Colonic mucosa (tissue), 4 donors: Measurements from ENCODE around the gene IFT57. TPM values are rescaled to one million over a fixed set of nuclear protein-coding genes. Genes with fewer than 3 reads are reported as not detected.
A peak's percentile ranks its signal among the peaks of the same experiment; 100 is the strongest.

Experiments used
- DNase-seq: peaks from one replicate; pipeline ENCODE4 v3.0.0-alpha.2; 2020
- H3K27ac ChIP-seq: fragments of 200-600 bp; one replicate; pipeline ENCODE4 v1.8.0; 2021
- H3K27me3 ChIP-seq: fragments of 200-600 bp; one replicate; pipeline ENCODE4 v1.8.0; 2021
- H3K36me3 ChIP-seq: fragments of 200-600 bp; one replicate; pipeline ENCODE4 v1.8.0; 2021
- H3K4me1 ChIP-seq: fragments of 200-600 bp; one replicate; pipeline ENCODE4 v1.8.0; 2021; ENCODE audit warnings: mild to moderate bottlenecking
- H3K4me3 ChIP-seq: fragments of 200-600 bp; one replicate; pipeline ENCODE4 v1.8.0; 2021
- H3K9ac ChIP-seq, 2 donors: one replicate each; pipeline ENCODE4 v1.7.0; 2013; ENCODE audit warnings: control low read depth in 2 of 2, low read depth in 2 of 2, low read length in 2 of 2
- H3K9me3 ChIP-seq: fragments of 200-600 bp; one replicate; pipeline ENCODE4 v1.8.0; 2021
- CTCF ChIP-seq: fragments of 200-600 bp; IDR thresholded peaks from one replicate; pipeline ENCODE4 v1.8.0; 2022; ENCODE audit warnings: antibody characterized with exemption, mild to moderate bottlenecking
- intact Hi-C: fragments of 100-400 bp; cut with DNase I; formaldehyde crosslinking; loops from one replicate; pipeline ENCODE4 v1.14.1; 2022
- total RNA-seq, 2 donors: library from RNA; stranded (reverse); fragmentation: NEBNext Ultra II Directional in 1 of 2; extraction: Animal tissue kit (Norgen Biotek cat#: 25700) in 1 of 2; gene quantifications; one replicate each; pipeline ENCODE4 v1.2.1, GENCODE V29; 2021
- donor health status: healthy.
- donor health status: DM: no; HTN: no; CAD: no.
- donor health status: DM: no; HTN: no; CAD: no.

The IFT57 gene
- total RNA-seq, 2 donors from 2014 or later = 42.2 to 67.5 TPM

GRCh38 chr3:108126348-108126747 is 95.9 kb downstream of the IFT57 start:
- peaks cover 3% of the 10 kb centered on the region for H3K4me1 ChIP-seq
- H3K4me3 ChIP-seq = no peak overlapping the region
- no peaks in the 10 kb centered on the region for H3K9me3 ChIP-seq
- H3K27me3 ChIP-seq = no peaks in the 10 kb centered on the region
- H3K9ac ChIP-seq = no peak overlapping the region
- no peak overlapping the region for H3K27ac ChIP-seq
- no peak for DNase-seq
- TF ChIP-seq CTCF = no peak
- H3K36me3 ChIP-seq = no peaks in the 10 kb centered on the region
- intact Hi-C loops = no loop called here

DNA sequence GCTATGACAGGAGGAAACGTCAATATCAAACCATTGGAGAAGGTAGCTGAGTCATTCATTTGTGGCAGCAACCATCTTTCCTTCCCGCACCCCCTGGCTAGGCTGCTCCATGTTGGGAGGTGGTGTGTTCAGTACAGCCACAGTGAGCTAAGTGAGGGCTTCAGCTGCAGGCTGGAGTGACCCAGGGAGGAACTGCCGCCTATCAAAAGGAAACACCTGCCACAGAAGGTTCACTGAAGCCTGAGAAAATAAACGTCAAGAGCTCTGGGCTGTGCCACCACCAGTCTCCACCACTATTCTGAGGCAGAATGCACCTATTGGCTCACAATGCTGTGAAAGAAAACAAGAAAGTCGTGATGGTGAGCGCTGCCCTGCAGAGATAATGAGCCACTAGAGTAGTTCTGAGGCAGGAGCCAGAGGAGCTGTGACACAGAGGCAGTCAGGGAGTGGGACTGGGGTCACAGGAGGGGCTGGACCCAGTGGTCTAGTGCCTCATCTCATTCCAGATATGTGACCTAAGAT is 96.6 kb downstream of the IFT57 start:
- TF ChIP-seq CTCF = no peak
- intact Hi-C loops = no loop called here
- Histone ChIP-seq H3K27me3 (no peaks in the 10 kb centered on the region), H3K9me3 (no peaks in the 10 kb centered on the region), H3K27ac (peak overlapping the region; percentile 24), H3K36me3 (no peaks in the 10 kb centered on the region), H3K4me1 (no peaks in the 10 kb centered on the region), H3K4me3 (no peak overlapping the region), H3K9ac (no peak overlapping the region)
- DNase-seq = no peak

DNA sequence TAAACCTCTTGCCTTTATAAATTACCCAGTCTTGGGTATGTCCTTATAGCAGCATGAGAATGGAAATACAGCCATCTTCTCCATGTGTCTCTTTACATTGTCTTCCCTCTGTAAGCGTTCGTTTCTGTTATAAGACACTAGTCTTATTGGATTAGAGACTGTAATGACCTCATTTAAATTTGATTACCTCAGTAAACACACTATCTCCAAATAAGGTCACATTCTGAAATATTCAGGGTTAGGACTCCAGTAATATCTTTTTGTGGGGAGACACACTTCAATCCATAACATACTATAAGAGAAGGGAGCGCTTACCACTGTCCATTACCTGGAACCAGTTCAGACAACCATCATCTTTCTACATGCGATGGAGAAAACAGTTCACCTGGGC is 97.1 kb downstream of the IFT57 start:
- no peak overlapping the region for H3K4me3 ChIP-seq
- H3K9me3 ChIP-seq = no peaks in the 10 kb centered on the region
- no peaks in the 10 kb centered on the region for H3K36me3 ChIP-seq
- no peaks in the 10 kb centered on the region for H3K27me3 ChIP-seq
- H3K27ac ChIP-seq = peak overlapping the region; percentile 24
- no peak overlapping the region for H3K9ac ChIP-seq
- DNase-seq = no peak
- H3K4me1 ChIP-seq = no peaks in the 10 kb centered on the region
- no peak for TF ChIP-seq CTCF
- intact Hi-C loops = no loop called here

DNA sequence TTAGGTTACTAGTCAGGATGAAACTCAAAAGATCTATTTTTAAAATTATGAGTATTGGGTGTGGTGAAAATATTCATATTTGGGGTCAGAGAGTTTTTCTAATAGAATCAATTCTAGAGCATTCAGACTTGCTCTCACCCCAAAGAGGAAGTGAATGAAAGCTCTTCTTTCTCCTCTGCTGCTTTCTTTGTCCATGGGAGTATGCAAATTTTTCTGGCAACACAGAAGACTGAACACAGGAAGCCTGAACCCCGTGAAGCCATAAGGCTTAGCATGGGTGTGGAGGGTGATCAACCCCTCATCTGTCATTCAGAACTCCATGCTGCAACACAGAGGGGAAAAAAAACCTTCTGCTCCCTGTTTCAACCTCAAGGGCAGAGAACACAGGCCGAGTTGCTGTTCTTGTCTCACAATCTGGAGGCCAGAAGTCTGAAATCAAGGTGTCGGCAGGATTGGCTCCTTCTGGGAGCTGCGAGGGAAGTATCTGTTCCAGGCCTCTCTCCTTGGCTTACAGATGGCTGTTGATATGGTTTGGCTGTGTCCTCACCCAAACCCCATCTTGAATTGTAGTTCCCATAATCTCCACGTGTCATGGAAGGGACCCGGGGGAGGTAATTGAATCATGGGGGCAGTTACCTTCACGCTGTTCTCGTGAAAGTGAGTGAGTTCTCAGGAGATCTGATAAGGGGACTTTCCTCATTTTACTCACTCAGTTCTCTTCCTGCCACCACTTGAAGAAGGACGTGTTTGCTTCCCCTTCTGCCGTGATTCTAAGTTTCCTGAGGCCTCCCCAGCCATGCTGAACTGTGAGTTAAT is 97.7 kb downstream of the IFT57 start:
- H3K9ac ChIP-seq = no peak overlapping the region
- no peaks in the 10 kb centered on the region for H3K9me3 ChIP-seq
- peak overlapping the region; percentile 24 for H3K27ac ChIP-seq
- DNase-seq = no peak
- no peaks in the 10 kb centered on the region for H3K4me1 ChIP-seq
- intact Hi-C loops = no loop called here
- H3K36me3 ChIP-seq = no peaks in the 10 kb centered on the region
- no peaks in the 10 kb centered on the region for H3K27me3 ChIP-seq
- TF ChIP-seq CTCF = no peak
- no peak overlapping the region for H3K4me3 ChIP-seq

DNA sequence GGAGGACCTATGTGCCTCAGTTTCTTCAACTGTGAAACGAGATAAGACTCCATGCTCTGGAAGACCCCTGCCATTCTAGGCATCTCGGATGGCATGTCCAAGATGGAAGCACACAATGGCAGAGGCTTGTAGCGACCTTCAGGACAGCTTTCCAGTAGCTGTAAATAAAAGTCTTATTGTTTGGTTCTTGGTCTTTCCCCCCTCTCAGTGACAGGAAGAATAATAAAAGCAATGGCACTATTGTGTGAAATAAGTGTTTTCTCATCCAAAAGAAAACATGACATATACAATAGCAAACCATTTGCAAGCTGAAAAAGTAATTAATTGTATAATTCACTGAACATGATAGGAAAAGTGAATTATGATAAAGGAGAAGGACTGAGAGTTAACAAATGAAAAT is 98.9 kb downstream of the IFT57 start:
- no peaks in the 10 kb centered on the region for H3K27me3 ChIP-seq
- no peaks in the 10 kb centered on the region for H3K36me3 ChIP-seq
- H3K4me1 ChIP-seq = no peaks in the 10 kb centered on the region
- H3K4me3 ChIP-seq = no peak overlapping the region
- no peak for DNase-seq
- no peak for TF ChIP-seq CTCF
- intact Hi-C loops = no loop called here
- H3K27ac ChIP-seq = no peak overlapping the region
- no peaks in the 10 kb centered on the region for H3K9me3 ChIP-seq
- H3K9ac ChIP-seq = peak overlapping the region in 1 of 2 donors; percentile 17
